Activated naive CD4-positive, alpha-beta T cell treated with Interleukin-2 at 50 U/mL for 16 hours (primary cell): Measurements from ENCODE around the gene GNAQ.

ENCODE experiments used
- DNase-seq: peaks from one replicate; pipeline ENCODE4 v3.0.0-alpha.2; 2020

The GNAQ gene

GRCh38 chr9:77833561-77834429 lies 197.8 kb downstream of the GNAQ start:
- DNase-seq: no peak

GRCh38 chr9:77832639-77833038 lies 199.0 kb downstream of the GNAQ start:
- DNase-seq: no peak

- DNase-seq: no peak
These were observed 199.8 kb downstream of the GNAQ start for GRCh38 chr9:77831781-77832180.

GRCh38 chr9:77830618-77831285 lies 200.9 kb downstream of the GNAQ start:
- no peak for DNase-seq

GRCh38 chr9:77829420-77829819 lies 202.2 kb downstream of the GNAQ start:
- no peak for DNase-seq

- no peak for DNase-seq
These were observed 204.4 kb downstream of the GNAQ start for GRCh38 chr9:77827104-77827784.

GRCh38 chr9:77826621-77827020 lies 205.0 kb downstream of the GNAQ start:
- DNase-seq: no peak

- no peak for DNase-seq
These were observed 205.5 kb downstream of the GNAQ start for GRCh38 chr9:77826116-77826515.

- no peak for DNase-seq
These were observed 206.2 kb downstream of the GNAQ start for GRCh38 chr9:77825361-77825760.

GRCh38 chr9:77820293-77820954 lies 211.2 kb downstream of the GNAQ start:
- no peak for DNase-seq

GRCh38 chr9:77819657-77820056 lies 212.0 kb downstream of the GNAQ start:
- DNase-seq: no peak

GRCh38 chr9:77817590-77818311 lies 213.9 kb downstream of the GNAQ start:
- DNase-seq: no peak

- no peak for DNase-seq
These were observed 214.8 kb downstream of the GNAQ start for GRCh38 chr9:77816641-77817341.

GRCh38 chr9:77815260-77815659 lies 216.4 kb downstream of the GNAQ start:
- DNase-seq: no peak

GRCh38 chr9:77811832-77812231 lies 219.8 kb downstream of the GNAQ start:
- DNase-seq: no peak

GRCh38 chr9:77810637-77811119 lies 220.9 kb downstream of the GNAQ start:
- DNase-seq: no peak

- DNase-seq: no peak
These were observed 221.6 kb downstream of the GNAQ start for GRCh38 chr9:77810047-77810446.

- DNase-seq: no peak
These were observed 222.1 kb downstream of the GNAQ start for GRCh38 chr9:77809552-77809951.

GRCh38 chr9:77808751-77809081 lies 222.9 kb downstream of the GNAQ start:
- no peak for DNase-seq

- no peak for DNase-seq
These were observed 223.5 kb downstream of the GNAQ start for GRCh38 chr9:77807846-77808750.

GRCh38 chr9:77807281-77807683 lies 224.3 kb downstream of the GNAQ start:
- no peak for DNase-seq
